GM15510 (cell line): ENCODE measurements around the gene NCAM1.

Source experiments
- POLR2A ChIP-seq: IDR thresholded peaks from 3 replicates; pipeline ENCODE4 v1.6.1; 2011; ENCODE audit warnings: borderline replicate concordance; ENCODE audit not compliant: insufficient read length; ENCODE audit errors: extremely low read depth

NCAM1 gene

DNA sequence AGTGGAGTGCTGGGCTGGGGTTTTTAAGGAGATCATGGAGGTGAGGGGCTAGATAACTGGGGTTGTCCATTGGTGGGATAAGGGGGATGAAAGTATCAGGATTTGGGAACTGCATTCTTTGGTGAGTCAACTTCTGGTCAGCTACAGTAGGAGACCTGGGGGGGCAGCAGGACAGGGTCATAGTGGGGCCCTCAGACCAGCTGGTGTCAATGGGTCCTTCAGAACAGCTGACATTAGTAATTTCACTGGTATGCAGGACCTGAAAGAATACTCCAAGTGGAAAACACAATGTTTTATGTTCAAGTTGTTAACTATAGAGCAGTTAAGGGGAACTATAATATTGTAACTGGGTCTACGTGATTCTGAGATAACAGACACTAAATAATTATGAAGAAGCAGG lies 350.3 kb downstream of the NCAM1 start:
- no peak for TF ChIP-seq POLR2A

DNA sequence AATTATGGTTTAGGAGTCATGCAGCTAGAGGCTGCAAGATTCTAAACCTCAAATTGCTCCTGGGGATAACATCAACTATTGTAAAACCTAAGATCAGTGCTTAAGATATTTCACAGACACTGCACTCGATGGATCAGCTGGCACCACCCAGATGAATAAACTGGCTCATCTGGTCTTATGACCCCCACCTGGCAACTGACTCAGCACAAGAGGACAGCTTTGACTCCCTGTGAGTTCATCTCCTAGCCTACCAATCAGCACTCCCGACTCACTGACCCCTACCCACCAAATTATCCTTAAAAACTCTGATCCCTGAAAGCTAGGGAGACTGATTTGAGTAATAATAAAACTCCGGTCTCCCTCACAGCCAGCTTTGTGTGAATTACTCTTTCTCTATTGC lies 352.4 kb downstream of the NCAM1 start:
- no peak for TF ChIP-seq POLR2A

DNA sequence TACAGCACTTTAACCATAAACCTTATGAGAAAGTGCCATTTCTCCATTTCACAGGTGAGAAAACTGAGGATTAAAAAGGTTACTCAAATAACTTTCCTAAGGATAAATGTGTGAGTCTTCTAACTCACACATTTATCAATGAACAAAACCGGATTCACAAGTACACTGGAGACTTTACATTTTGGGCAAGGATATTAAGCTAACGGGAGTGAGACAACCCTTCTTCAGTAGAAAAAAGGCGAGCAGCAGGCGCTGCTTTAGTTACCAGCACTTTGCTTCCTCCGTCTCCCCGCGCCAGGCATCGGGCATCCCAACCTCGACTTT lies 352.8 kb downstream of the NCAM1 start:
- no peak for TF ChIP-seq POLR2A

DNA sequence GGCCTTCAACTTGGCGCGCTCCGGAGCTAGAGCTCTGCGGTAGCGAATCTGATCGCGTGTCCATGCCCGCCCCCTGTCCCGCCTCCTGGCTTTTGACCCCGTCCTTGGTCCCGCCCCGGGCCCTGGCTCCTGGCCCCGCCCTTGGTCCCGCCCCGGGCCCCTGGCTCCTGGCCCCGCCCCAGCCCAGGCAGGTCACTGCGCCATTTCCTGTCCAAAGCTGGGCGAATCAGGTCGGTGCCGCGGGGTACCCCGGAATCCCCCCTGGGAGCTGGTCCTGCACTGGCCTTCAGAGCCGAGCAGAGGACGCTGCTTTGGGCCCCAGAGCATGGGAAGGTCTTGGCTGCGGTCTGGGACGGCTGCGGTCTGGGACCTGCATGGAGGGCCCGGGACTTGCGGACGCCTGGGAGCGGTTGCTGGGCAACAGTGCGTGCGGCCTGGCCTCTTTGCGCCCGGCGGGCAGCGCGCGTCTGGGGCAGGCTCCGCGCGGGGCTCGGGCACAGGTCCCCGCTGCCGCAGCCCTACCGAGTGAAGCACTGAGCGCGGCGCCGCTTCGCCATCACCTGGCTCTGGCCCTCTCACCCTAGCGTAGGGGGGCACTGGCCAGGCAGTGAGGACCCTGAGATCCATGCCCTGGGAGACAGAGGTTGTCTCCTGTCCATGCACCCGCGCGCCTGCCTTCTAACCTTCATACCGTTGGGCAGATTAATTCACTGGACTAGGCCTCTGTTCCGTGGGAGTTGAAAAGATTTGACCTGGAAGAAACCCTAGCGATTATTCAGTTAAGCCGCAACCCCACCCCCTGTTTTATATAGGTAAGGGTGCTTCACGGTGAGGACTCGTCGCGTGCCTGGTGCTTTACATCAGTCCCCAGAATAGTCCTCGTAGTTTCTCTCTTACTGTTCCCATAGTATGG lies 353.4 kb downstream of the NCAM1 start, which contains the start of gene TTC12:
TSS of gene TTC12 (plus strand) at position 195 of the 913 bp plus-strand sequence. CDS start 1,675 bp downstream, outside the sequence.
- TF ChIP-seq POLR2A, result peak; percentile 79

DNA sequence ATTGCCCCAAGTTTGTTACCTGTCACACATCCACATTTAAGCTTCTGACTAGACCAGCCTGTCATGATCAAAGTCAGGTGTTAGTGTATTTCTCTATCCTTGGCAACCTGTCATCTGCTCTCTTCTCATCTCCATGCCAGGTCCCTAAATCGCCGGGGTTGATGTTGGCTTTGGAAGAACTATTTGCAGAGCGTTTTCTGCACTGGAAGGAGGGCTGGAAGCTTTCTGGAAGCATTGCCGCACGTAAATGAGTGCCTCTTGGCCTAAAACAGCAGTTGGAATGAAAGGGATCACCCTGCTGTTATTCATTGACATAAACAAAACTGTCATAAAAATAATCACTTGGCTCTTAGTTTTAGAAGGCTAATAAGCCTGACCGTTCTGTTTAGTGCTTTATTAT lies 354.6 kb downstream of the NCAM1 start:
- no peak for TF ChIP-seq POLR2A

DNA sequence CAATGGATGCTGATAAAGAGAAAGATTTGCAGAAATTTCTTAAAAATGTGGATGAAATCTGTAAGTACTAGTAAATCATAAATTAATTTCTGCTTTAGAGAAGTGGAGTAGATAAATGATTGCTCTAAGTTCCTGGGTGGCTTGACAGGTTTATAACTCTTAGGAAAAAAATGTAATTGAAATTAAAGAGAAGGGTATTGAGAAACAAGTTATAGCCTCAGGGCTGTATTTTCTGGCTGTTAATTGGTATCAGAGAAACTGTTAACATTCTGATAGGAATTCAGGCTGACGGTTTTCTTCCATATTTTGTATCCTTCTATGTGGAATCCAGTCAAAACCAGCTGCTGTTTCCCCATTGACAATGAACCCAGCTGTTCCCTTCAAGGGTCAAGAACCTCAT lies 355.0 kb downstream of the NCAM1 start:
- TF ChIP-seq POLR2A, result no peak

DNA sequence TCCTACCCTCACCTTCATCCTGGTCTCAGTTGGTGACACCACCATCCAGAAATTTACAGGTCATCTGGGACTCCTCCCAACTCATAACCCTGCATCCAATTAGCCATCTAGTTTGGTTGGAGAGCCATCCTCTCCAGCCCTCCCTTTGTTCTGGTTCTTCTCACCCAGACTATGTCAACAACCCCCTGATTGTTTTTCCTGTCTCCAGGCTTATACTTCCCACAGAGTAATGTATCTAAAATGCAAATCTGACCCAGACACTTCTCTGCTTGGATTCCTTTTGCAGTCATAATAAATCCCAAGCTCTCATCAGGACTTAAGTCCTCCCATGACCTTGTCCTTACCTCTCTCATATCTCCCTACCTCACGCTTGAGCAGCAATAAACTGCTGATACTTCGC lies 356.1 kb downstream of the NCAM1 start:
- TF ChIP-seq POLR2A, result no peak

DNA sequence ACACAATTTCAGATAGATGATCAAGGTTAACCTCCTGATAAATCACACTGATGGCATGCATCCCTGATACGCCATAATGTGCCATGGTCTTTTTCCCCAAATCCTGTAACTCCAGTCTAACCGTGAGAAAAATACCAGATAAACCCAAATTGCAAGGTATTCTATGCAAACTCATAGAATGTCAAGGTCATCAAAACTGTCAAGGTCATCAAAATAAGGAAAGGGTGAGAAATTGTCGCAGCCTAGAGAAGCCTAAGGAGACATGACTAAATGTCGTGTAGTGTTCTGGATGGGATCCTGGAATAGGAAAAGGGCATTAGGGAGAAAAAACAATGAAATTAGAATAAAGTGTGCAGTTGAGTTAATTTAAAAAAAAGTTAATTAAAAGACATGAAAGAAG lies 357.9 kb downstream of the NCAM1 start:
- TF ChIP-seq POLR2A, result no peak

DNA sequence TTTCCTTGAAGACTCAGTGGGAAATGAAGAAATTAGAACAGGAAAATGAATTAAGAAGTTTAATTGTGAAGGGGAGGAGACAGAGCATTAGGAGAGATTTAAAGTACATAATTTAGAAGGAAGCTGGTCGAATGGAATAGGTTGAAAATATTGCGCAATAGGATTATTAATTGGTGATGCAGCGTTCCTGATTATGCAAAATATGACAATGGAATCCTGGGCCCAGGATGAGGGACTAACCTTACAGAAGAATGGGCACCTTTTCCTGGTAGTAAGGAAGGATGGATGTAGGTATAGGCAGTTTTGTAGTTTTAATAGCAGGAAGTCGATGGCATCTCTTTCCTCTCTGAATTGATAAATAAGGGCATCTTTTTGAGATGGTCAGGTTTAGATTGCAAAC lies 360.9 kb downstream of the NCAM1 start:
- no peak for TF ChIP-seq POLR2A

DNA sequence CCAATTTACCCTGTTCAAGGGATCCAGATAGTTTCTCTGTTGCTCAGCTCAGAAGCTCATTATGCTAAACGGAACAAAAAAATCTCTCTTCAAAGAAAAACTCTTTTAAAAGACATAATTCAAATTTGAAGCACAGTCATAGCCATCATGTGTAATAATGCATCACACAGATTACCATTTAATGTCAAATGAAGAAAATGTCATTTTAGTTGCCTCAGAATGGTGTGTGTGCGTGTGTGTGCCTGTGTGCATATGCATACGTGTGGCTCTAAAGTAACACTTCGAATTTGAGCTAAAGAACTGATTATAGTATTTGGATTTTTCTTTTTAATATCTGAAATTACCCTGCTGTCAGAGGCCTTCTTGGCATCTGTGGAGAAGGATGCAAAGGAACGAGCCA lies 363.0 kb downstream of the NCAM1 start:
- no peak for TF ChIP-seq POLR2A
